HepG2 (cell line): ENCODE data around the gene CD164L2. TPM values are rescaled to one million over a fixed set of nuclear protein-coding genes. Genes with fewer than 3 reads are reported as not detected.

Source experiments
- ARNT2 ChIP-seq: sonication (generic); formaldehyde crosslinking; IDR thresholded peaks from 2 replicates; pipeline ENCODE4 v1.8.0; 2022; ENCODE audit warnings: mild to moderate bottlenecking, low read depth, missing genetic modification reagents, moderate library complexity
- NBN ChIP-seq: fragments of 450-650 bp; conservative IDR thresholded peaks from 2 replicates; pipeline ENCODE4 v1.6.1; 2017
- TRIM24 ChIP-seq: sonication (generic); formaldehyde crosslinking; IDR thresholded peaks from 2 replicates; pipeline ENCODE4 v1.8.0; 2022; ENCODE audit warnings: mild to moderate bottlenecking, missing genetic modification reagents
- WIZ ChIP-seq: sonication (generic); formaldehyde crosslinking; IDR thresholded peaks from 2 replicates; pipeline ENCODE4 v1.5.1; 2020; ENCODE audit warnings: mild to moderate bottlenecking, missing genetic modification reagents
- YEATS4 ChIP-seq: sonication (generic); formaldehyde crosslinking; IDR thresholded peaks from 2 replicates; pipeline ENCODE4 v1.4.0; 2020; ENCODE audit warnings: missing genetic modification reagents, borderline replicate concordance
- ZNF260 ChIP-seq: sonication (generic); formaldehyde crosslinking; IDR thresholded peaks from 2 replicates; pipeline ENCODE4 v1.4.0; 2020; ENCODE audit warnings: missing genetic modification reagents, low read depth, mild to moderate bottlenecking, borderline replicate concordance
- ZNF441 ChIP-seq: sonication (generic); formaldehyde crosslinking; IDR thresholded peaks from 2 replicates; pipeline ENCODE4 v1.7.0; 2021; ENCODE audit warnings: missing genetic modification reagents, borderline replicate concordance
- polyA plus RNA-seq, 8 experiments: library from polyadenylated mRNA; depleted of rRNA in 3 of 8; stranded (reverse) in 7 of 8; unstranded in 1 of 8; fragments of >200 nt; fragmentation: Illumina TruSeq in 4 of 8; extraction: Trizol in 4 of 8; gene quantifications; 2 replicates each; pipeline versions ENCODE4 v1.2.1 to v1.2.3, GENCODE V29; 2011 to 2016; ENCODE audit warnings: low read depth in 4 of 8, missing spikeins in 1 of 8, mixed read lengths in 1 of 8; ENCODE audit not compliant: insufficient read depth in 1 of 8
- total RNA-seq, 5 experiments: library from RNA; depleted of rRNA; stranded (reverse); fragments of >200 nt; fragmentation: Illumina TruSeq; extraction: Trizol; gene quantifications; 2 replicates each; pipeline ENCODE4 v1.2.3, GENCODE V29; 2016; ENCODE audit warnings: low read depth in 1 of 5
- TF ChIP-seq, protein P1 (sequence below): sonication (generic); formaldehyde crosslinking; IDR thresholded peaks from 2 replicates; pipeline ENCODE4 v1.5.0; 2020; ENCODE audit warnings: mild to moderate bottlenecking, missing genetic modification reagents, borderline replicate concordance
- TF ChIP-seq, protein P2 (sequence below): sonication (generic); formaldehyde crosslinking; IDR thresholded peaks from 2 replicates; pipeline ENCODE4 v1.4.0; 2020; ENCODE audit warnings: missing genetic modification reagents
- TF ChIP-seq, protein P3 (sequence below): sonication (generic); formaldehyde crosslinking; IDR thresholded peaks from 2 replicates; pipeline ENCODE4 v1.5.0; 2020; ENCODE audit warnings: mild to moderate bottlenecking, missing genetic modification reagents, moderate library complexity
- TF ChIP-seq, protein P4 (sequence below): sonication (generic); IDR thresholded peaks from 2 replicates; pipeline ENCODE4 v1.6.1; 2016; ENCODE audit warnings: low read depth, borderline replicate concordance
- TF ChIP-seq, protein P5 (sequence below): sonication (generic); formaldehyde crosslinking; IDR thresholded peaks from 2 replicates; pipeline ENCODE4 v1.8.1; 2022; ENCODE audit warnings: low read depth, mild to moderate bottlenecking, missing genetic modification reagents
- TF ChIP-seq, protein P6 (sequence below): sonication (generic); formaldehyde crosslinking; IDR thresholded peaks from 2 replicates; pipeline ENCODE4 v1.9.0; 2022; ENCODE audit warnings: missing genetic modification reagents, mild to moderate bottlenecking, borderline replicate concordance

CD164L2 gene
- total and polyA plus RNA-seq, 2 of the 13 experiments (the other 11 are each of a cell fraction or from before 2014, with no cell fraction given): not detected

DNA sequence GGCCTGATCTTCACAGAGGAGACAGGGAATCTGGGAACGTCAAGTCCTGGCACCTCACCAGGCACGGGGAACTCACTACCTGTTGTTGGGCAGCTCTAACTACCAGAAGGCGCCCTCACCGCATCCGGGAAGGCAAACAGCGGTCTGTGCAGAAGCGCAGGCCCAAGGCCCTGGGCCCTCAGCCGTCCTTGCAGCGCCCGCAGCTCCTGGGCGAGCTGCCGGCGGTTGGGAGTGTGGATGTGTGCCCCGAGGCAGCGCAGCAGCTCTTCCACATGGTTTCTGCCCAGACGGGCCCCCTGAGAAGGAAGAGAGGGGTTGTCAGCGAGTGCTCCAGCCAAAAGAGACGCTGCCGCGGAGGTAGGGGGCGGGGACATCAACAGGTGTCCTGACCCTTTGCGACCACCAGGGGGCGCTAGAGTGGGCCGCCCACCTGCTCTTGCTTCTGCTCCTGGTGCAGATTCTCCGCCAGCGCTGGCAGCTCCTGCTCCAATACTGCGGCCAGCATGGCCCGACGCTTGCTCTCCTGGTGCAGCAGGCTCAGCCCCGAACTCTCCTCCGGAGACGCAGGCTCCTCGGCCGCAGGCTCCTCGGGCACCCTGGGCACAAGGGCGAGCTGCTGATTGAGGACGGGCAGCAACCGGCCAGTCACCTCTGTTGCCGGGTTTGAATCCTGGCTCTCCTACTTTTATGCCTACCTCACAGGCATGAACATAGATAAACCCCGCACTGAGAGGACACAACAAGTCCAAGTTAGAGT lies 25.7 kb downstream of the CD164L2 start (continued):
- TF ChIP-seq, protein P1, sequence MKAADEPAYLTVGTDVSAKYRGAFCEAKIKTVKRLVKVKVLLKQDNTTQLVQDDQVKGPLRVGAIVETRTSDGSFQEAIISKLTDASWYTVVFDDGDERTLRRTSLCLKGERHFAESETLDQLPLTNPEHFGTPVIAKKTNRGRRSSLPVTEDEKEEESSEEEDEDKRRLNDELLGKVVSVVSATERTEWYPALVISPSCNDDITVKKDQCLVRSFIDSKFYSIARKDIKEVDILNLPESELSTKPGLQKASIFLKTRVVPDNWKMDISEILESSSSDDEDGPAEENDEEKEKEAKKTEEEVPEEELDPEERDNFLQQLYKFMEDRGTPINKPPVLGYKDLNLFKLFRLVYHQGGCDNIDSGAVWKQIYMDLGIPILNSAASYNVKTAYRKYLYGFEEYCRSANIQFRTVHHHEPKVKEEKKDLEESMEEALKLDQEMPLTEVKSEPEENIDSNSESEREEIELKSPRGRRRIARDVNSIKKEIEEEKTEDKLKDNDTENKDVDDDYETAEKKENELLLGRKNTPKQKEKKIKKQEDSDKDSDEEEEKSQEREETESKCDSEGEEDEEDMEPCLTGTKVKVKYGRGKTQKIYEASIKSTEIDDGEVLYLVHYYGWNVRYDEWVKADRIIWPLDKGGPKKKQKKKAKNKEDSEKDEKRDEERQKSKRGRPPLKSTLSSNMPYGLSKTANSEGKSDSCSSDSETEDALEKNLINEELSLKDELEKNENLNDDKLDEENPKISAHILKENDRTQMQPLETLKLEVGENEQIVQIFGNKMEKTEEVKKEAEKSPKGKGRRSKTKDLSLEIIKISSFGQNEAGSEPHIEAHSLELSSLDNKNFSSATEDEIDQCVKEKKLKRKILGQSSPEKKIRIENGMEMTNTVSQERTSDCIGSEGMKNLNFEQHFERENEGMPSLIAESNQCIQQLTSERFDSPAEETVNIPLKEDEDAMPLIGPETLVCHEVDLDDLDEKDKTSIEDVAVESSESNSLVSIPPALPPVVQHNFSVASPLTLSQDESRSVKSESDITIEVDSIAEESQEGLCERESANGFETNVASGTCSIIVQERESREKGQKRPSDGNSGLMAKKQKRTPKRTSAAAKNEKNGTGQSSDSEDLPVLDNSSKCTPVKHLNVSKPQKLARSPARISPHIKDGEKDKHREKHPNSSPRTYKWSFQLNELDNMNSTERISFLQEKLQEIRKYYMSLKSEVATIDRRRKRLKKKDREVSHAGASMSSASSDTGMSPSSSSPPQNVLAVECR (CRISPR knock-in tag): peak; percentile 64; the same call in 1 of the 2 replicates
- TF ChIP-seq, protein P2, sequence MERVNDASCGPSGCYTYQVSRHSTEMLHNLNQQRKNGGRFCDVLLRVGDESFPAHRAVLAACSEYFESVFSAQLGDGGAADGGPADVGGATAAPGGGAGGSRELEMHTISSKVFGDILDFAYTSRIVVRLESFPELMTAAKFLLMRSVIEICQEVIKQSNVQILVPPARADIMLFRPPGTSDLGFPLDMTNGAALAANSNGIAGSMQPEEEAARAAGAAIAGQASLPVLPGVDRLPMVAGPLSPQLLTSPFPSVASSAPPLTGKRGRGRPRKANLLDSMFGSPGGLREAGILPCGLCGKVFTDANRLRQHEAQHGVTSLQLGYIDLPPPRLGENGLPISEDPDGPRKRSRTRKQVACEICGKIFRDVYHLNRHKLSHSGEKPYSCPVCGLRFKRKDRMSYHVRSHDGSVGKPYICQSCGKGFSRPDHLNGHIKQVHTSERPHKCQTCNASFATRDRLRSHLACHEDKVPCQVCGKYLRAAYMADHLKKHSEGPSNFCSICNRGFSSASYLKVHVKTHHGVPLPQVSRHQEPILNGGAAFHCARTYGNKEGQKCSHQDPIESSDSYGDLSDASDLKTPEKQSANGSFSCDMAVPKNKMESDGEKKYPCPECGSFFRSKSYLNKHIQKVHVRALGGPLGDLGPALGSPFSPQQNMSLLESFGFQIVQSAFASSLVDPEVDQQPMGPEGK (CRISPR knock-in tag): no peak
- TF ChIP-seq, protein P3, sequence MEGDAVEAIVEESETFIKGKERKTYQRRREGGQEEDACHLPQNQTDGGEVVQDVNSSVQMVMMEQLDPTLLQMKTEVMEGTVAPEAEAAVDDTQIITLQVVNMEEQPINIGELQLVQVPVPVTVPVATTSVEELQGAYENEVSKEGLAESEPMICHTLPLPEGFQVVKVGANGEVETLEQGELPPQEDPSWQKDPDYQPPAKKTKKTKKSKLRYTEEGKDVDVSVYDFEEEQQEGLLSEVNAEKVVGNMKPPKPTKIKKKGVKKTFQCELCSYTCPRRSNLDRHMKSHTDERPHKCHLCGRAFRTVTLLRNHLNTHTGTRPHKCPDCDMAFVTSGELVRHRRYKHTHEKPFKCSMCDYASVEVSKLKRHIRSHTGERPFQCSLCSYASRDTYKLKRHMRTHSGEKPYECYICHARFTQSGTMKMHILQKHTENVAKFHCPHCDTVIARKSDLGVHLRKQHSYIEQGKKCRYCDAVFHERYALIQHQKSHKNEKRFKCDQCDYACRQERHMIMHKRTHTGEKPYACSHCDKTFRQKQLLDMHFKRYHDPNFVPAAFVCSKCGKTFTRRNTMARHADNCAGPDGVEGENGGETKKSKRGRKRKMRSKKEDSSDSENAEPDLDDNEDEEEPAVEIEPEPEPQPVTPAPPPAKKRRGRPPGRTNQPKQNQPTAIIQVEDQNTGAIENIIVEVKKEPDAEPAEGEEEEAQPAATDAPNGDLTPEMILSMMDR (CRISPR knock-in tag): peak; percentile 95
- no peak for TF ChIP-seq TRIM24 (CRISPR knock-in tag)
- TF ChIP-seq WIZ (CRISPR knock-in tag): no peak
- TF ChIP-seq, protein P4, sequence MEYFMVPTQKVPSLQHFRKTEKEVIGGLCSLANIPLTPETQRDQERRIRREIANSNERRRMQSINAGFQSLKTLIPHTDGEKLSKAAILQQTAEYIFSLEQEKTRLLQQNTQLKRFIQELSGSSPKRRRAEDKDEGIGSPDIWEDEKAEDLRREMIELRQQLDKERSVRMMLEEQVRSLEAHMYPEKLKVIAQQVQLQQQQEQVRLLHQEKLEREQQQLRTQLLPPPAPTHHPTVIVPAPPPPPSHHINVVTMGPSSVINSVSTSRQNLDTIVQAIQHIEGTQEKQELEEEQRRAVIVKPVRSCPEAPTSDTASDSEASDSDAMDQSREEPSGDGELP: peak; percentile 45; the same call in 1 of the 2 replicates
- TF ChIP-seq, protein P5, sequence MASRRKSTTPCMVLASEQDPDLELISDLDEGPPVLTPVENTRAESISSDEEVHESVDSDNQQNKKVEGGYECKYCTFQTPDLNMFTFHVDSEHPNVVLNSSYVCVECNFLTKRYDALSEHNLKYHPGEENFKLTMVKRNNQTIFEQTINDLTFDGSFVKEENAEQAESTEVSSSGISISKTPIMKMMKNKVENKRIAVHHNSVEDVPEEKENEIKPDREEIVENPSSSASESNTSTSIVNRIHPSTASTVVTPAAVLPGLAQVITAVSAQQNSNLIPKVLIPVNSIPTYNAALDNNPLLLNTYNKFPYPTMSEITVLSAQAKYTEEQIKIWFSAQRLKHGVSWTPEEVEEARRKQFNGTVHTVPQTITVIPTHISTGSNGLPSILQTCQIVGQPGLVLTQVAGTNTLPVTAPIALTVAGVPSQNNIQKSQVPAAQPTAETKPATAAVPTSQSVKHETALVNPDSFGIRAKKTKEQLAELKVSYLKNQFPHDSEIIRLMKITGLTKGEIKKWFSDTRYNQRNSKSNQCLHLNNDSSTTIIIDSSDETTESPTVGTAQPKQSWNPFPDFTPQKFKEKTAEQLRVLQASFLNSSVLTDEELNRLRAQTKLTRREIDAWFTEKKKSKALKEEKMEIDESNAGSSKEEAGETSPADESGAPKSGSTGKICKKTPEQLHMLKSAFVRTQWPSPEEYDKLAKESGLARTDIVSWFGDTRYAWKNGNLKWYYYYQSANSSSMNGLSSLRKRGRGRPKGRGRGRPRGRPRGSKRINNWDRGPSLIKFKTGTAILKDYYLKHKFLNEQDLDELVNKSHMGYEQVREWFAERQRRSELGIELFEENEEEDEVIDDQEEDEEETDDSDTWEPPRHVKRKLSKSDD: no peak
- no peak for TF ChIP-seq ARNT2 (CRISPR knock-in tag)
- TF ChIP-seq YEATS4 (CRISPR knock-in tag): peak; percentile 22; the same call in 1 of the 2 replicates
- TF ChIP-seq, protein P6, sequence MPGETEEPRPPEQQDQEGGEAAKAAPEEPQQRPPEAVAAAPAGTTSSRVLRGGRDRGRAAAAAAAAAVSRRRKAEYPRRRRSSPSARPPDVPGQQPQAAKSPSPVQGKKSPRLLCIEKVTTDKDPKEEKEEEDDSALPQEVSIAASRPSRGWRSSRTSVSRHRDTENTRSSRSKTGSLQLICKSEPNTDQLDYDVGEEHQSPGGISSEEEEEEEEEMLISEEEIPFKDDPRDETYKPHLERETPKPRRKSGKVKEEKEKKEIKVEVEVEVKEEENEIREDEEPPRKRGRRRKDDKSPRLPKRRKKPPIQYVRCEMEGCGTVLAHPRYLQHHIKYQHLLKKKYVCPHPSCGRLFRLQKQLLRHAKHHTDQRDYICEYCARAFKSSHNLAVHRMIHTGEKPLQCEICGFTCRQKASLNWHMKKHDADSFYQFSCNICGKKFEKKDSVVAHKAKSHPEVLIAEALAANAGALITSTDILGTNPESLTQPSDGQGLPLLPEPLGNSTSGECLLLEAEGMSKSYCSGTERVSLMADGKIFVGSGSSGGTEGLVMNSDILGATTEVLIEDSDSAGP (CRISPR knock-in tag): peak; percentile 49; the same call in 1 of the 2 replicates
- TF ChIP-seq ZNF260 (CRISPR knock-in tag): no peak
- TF ChIP-seq NBN: no peak
- no peak for TF ChIP-seq ZNF441 (CRISPR knock-in tag)
